ENCODE results near the gene STAT5B. TPM values are rescaled to one million over a fixed set of nuclear protein-coding genes. Genes with fewer than 3 reads are reported as not detected.

STAT5B gene
- total and polyA plus RNA-seq, 2 of the 13 experiments (the other 11 are each of a cell fraction or from before 2014, with no cell fraction given), result 21.0 to 42.8 TPM

DNA sequence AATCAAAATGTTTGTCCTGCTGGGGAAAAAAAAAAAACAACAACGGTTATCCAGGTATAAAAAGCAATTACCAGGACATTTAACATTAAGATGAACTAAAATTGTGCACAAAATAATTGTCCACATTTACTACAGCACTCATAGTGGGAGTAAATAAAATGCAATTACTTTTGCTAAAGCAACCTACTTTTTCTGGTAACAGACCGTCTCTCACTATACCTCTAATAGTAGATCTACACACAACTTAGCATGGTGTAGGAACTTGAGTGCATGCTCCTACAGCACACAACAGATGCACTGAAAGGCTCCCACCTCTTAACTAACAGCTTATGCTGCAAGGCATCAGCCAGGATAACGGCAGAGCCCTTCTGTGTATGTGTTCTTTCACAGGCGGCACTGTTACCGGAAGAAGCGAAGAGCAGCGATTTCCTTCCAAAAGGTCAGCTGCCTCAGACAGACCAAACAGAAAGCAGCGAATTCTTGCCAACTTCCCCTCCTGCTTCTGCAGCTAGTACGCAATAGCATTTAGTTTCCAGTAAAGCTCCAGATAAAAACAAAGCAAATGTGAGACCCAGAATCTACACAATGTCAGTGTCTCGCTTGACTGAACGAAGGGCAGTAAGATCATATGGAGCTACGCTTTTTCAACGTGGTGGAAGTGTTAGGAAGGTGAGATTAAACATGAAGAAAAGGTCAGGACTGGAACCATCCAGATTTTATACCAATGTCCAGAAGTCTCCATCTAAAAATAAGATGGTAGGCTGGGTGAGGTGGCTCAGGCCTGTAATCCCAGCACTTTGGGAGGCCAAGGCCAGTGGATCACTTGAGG, 27.6 kb downstream of the STAT5B start (continued):
- TF ChIP-seq CEBPG (CRISPR knock-in tag; IDR thresholded peaks at IDR 0.05) (peak; percentile 87), NFKB2 (CRISPR knock-in tag; IDR thresholded peaks at IDR 0.05; ENCODE audit: borderline replicate concordance) (no peak), ZNF614 (CRISPR knock-in tag; IDR thresholded peaks at IDR 0.05; ENCODE audit: borderline replicate concordance) (peak; percentile 72), SYNCRIP (IDR thresholded peaks at IDR 0.05; ENCODE audit: insufficient read depth, low read depth, low read length) (no peak), ZSCAN25 (CRISPR knock-in tag; IDR thresholded peaks at IDR 0.05) (0 out of 2 replicates have a peak, but pooled peaks have one; percentile 28), HNRNPH1 (optimal IDR thresholded peaks at IDR 0.05; ENCODE audit: low read depth, low read length) (no peak), SMAD3 (CRISPR knock-in tag; IDR thresholded peaks at IDR 0.05) (peak; percentile 71; the same call in 1 of the 2 replicates), SP4 (CRISPR knock-in tag; IDR thresholded peaks at IDR 0.05) (0 out of 2 replicates have a peak, but pooled peaks have one; percentile 28), ELF4 (CRISPR knock-in tag; IDR thresholded peaks at IDR 0.05; ENCODE audit: borderline replicate concordance) (no peak), FOXA1 (IDR thresholded peaks at IDR 0.05) (no peak), FOXA1 (CRISPR knock-in tag; IDR thresholded peaks at IDR 0.05) (peak; percentile 52), TRIM24 (CRISPR knock-in tag; IDR thresholded peaks at IDR 0.05) (no peak), SP2 (CRISPR knock-in tag; IDR thresholded peaks at IDR 0.05) (no peak), NFKBIZ (CRISPR knock-in tag; IDR thresholded peaks at IDR 0.05) (0 out of 2 replicates have a peak, but pooled peaks have one; percentile 23), ZNF674 (CRISPR knock-in tag; IDR thresholded peaks at IDR 0.05; ENCODE audit: low read depth) (no peak), KMT2A (CRISPR knock-in tag; IDR thresholded peaks at IDR 0.05) (peak; percentile 95), CHD4 (IDR thresholded peaks at IDR 0.05; ENCODE audit: borderline replicate concordance, low read length) (no peak), RFX1 (IDR thresholded peaks at IDR 0.05) (no peak), PRMT3 (CRISPR knock-in tag; IDR thresholded peaks at IDR 0.05; ENCODE audit: borderline replicate concordance, low read depth) (no peak)
- TF ChIP-seq, protein P1, sequence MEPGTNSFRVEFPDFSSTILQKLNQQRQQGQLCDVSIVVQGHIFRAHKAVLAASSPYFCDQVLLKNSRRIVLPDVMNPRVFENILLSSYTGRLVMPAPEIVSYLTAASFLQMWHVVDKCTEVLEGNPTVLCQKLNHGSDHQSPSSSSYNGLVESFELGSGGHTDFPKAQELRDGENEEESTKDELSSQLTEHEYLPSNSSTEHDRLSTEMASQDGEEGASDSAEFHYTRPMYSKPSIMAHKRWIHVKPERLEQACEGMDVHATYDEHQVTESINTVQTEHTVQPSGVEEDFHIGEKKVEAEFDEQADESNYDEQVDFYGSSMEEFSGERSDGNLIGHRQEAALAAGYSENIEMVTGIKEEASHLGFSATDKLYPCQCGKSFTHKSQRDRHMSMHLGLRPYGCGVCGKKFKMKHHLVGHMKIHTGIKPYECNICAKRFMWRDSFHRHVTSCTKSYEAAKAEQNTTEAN (CRISPR knock-in tag; conservative IDR thresholded peaks at IDR 0.05), result no peak
- TF ChIP-seq, protein P2, sequence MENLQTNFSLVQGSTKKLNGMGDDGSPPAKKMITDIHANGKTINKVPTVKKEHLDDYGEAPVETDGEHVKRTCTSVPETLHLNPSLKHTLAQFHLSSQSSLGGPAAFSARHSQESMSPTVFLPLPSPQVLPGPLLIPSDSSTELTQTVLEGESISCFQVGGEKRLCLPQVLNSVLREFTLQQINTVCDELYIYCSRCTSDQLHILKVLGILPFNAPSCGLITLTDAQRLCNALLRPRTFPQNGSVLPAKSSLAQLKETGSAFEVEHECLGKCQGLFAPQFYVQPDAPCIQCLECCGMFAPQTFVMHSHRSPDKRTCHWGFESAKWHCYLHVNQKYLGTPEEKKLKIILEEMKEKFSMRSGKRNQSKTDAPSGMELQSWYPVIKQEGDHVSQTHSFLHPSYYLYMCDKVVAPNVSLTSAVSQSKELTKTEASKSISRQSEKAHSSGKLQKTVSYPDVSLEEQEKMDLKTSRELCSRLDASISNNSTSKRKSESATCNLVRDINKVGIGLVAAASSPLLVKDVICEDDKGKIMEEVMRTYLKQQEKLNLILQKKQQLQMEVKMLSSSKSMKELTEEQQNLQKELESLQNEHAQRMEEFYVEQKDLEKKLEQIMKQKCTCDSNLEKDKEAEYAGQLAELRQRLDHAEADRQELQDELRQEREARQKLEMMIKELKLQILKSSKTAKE (CRISPR knock-in tag; IDR thresholded peaks at IDR 0.05; ENCODE audit: borderline replicate concordance), result peak; percentile 52; the same call in 1 of the 2 replicates
- TF ChIP-seq, protein P3, sequence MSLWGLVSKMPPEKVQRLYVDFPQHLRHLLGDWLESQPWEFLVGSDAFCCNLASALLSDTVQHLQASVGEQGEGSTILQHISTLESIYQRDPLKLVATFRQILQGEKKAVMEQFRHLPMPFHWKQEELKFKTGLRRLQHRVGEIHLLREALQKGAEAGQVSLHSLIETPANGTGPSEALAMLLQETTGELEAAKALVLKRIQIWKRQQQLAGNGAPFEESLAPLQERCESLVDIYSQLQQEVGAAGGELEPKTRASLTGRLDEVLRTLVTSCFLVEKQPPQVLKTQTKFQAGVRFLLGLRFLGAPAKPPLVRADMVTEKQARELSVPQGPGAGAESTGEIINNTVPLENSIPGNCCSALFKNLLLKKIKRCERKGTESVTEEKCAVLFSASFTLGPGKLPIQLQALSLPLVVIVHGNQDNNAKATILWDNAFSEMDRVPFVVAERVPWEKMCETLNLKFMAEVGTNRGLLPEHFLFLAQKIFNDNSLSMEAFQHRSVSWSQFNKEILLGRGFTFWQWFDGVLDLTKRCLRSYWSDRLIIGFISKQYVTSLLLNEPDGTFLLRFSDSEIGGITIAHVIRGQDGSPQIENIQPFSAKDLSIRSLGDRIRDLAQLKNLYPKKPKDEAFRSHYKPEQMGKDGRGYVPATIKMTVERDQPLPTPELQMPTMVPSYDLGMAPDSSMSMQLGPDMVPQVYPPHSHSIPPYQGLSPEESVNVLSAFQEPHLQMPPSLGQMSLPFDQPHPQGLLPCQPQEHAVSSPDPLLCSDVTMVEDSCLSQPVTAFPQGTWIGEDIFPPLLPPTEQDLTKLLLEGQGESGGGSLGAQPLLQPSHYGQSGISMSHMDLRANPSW (CRISPR knock-in tag; IDR thresholded peaks at IDR 0.05; ENCODE audit: borderline replicate concordance), result peak; percentile 31; the same call in 1 of the 2 replicates
- TF ChIP-seq, protein P4, sequence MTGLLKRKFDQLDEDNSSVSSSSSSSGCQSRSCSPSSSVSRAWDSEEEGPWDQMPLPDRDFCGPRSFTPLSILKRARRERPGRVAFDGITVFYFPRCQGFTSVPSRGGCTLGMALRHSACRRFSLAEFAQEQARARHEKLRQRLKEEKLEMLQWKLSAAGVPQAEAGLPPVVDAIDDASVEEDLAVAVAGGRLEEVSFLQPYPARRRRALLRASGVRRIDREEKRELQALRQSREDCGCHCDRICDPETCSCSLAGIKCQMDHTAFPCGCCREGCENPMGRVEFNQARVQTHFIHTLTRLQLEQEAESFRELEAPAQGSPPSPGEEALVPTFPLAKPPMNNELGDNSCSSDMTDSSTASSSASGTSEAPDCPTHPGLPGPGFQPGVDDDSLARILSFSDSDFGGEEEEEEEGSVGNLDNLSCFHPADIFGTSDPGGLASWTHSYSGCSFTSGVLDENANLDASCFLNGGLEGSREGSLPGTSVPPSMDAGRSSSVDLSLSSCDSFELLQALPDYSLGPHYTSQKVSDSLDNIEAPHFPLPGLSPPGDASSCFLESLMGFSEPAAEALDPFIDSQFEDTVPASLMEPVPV (CRISPR knock-in tag; IDR thresholded peaks at IDR 0.05), result no peak
